Activated CD8-positive, alpha-beta memory T cell treated with anti-CD3 and anti-CD28 coated beads for 48 hours (primary cell): Measurements from ENCODE around the gene CCDC3.

Experiments
- DNase-seq, 3 experiments: peaks; one replicate each; pipeline ENCODE4 v3.0.0-alpha.2; 2020; ENCODE audit warnings: low read depth in 2 of 3, low spot score in 2 of 3

Gene CCDC3

DNA sequence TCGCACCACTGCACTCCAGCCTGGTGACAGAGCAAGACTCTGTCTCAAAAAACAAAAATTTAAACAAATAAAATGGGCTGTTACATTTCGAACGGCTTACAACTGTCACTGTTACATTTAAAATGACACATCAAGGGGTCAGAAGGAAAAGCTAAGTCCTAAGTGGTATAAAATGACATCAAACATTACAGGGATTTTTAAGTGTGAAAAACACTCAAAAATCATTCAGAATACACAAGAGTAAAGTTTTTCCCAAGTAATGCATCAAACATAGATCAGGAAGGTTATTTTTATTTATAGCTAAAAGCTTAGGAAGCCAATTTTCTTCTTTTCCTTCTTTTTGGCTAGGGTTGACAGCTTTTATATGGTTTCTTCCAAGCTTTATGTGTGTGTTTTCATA is 39.0 kb downstream of the CCDC3 start:
- no peak for DNase-seq

- no peak for DNase-seq
These were observed 39.9 kb downstream of the CCDC3 start for GRCh38 chr10:12961416-12962205.

- no peak for DNase-seq
These were observed 40.6 kb downstream of the CCDC3 start for GRCh38 chr10:12960941-12961340.

DNA sequence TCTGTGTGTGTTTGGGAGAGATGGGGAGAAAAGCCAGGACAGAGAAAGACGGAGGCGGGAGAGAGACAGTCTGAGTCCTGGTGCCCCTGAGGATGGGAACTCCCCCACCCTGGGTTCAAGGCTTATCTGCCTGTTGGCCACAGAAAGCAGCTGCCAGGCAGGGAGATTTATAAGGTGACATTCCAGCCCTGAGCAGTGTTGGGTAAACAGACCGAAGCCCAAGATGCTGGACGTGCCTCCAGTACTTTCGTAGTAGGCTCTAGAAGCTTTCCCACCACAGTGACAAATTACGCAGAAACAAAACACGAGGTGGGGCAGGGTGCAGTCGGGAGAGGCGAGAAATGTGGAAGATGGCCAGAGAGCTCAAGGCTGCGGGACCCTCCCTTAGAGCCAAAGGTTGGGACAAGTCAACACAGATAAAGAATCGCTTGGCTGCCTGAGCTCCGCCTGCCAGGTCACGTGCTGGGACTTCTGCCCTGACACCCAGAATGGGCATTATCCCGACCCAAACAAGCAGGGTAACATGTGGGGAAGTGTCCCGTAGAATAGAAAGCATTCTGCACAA is 41.1 kb downstream of the CCDC3 start:
- no peak for DNase-seq

DNA sequence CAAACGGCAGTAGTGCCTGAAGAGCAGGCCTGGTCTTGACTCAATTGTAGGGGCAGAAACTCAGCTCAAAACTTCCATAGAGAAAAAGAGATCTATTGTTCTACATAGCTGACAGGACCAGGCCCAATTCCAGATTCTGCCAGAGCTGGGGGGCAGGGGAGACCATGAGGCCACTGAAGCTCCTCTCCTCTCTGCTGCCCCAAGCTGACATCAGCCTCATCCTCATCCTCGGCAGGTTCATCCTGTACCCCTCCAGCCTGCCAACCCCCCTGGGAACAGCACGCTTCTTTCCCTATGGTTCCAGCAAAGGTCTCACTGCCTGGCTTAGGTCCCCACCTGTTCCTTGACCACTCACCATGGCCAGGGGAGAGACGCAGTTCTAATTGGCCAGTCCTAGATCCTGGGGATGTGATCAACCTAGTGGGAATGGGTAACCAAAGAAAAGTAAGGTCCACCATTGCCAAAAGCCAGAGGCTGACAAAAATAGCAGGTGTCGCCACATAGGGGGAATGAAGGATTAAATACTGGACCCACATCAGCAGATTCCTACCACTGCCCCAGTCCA is 42.9 kb downstream of the CCDC3 start:
- no peak for DNase-seq

- no peak for DNase-seq
These were observed 44.4 kb downstream of the CCDC3 start for GRCh38 chr10:12957081-12957480.

GRCh38 chr10:12954866-12955265 is 46.6 kb downstream of the CCDC3 start:
- no peak for DNase-seq

GRCh38 chr10:12950583-12951128 is 50.9 kb downstream of the CCDC3 start:
- DNase-seq: no peak

DNA sequence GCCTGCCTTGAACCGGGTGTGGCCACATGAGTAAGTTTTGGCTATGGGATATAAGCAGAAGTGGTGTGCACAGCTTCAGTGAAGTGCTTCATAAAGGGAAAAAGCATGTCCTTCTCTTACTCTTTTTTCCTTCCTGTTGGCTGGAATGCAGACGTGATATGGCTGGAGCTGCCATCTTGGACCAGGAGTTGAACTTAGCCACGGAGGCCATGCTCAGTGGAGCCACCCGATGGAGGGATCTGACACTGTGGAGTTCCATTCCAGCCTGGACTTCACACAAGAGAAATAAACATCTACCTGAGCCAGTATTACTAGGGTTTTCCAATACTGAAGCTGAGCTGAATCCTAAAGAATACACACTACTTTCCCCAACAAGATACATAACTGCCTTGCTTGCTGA is 52.3 kb downstream of the CCDC3 start:
- no peak for DNase-seq

GRCh38 chr10:12947741-12948140 is 53.8 kb downstream of the CCDC3 start:
- DNase-seq: no peak

GRCh38 chr10:12946372-12946771 is 55.1 kb downstream of the CCDC3 start:
- DNase-seq: no peak

GRCh38 chr10:12945690-12946359 is 55.7 kb downstream of the CCDC3 start:
- no peak for DNase-seq

- DNase-seq: no peak
These were observed 56.6 kb downstream of the CCDC3 start for GRCh38 chr10:12944931-12945330.

DNA sequence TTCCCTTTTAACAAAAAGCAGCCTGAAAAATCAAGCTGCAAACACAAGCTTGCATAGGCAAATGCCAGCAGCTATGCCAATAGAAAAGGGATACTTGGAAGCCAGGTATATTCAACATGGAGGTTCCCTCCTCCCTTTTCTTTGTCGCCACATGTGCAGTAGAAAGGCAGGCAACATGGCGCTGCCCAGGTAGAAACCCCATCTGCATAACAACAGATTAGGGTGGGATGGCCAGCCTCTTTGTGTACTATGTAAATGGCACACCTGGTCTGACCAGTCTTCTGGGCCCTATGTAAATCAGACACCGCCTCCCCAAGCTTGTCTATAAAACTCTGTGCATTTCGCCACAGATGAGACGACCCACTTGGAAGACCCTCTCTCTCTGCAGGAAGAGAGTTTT is 58.1 kb downstream of the CCDC3 start:
- no peak for DNase-seq

DNA sequence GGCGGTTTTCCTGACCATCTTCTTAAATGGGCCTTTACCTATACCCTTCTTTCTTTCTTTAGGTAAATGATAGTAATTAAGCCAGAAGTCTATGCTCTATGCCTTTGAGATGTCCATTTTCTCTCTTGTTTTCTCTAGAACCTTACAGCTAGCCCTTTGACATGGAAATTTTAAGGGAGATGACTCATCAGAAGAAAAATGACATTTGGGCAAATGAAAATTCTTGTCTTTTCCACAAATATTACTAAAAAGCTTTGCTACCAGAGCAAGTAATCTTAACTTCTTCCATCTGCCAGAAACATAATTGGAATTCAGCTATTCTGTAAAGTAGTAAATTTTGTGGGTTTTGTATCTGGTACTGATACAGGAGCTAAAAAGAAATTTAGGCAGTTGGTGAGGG is 59.5 kb downstream of the CCDC3 start:
- no peak for DNase-seq

GRCh38 chr10:12940791-12941190 is 60.7 kb downstream of the CCDC3 start:
- DNase-seq: no peak

DNA sequence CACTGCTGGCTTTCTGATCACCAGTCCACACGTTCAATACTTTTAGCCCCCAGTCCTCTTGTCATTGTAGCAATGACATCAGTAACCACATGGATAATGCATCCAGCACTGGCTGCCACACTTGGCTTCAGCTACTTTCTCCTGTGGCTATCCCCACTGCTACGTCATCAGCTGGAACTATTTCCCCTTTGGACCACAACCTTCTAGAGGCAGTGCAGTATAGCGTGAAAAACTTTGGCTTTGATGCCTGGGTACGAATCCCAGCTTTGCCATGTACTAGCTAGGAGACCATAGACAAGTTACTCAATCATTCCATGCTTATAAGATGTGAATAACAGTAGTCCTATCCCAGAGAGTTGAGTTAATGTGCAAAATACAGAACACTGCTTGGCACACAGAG is 63.2 kb downstream of the CCDC3 start:
- DNase-seq: no peak

DNA sequence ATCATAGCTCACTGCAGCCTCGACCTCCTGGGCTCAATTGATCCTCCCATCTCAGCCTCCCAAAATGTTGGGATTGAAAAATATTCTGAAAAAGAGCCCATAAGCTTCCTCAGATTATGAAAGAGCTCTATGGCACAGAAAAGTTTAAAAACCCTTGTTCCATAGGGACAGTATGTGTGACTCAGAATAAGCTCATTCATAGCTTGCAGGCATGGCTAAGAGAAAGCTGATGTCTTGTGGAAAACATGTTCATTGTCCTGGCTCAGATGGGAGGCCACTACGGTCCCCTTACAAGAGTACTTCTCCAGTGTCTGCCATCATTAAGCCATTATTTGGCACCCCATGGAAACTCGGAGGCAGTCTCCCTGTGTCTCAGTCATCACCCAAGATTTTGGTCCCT is 64.0 kb downstream of the CCDC3 start:
- no peak for DNase-seq

DNA sequence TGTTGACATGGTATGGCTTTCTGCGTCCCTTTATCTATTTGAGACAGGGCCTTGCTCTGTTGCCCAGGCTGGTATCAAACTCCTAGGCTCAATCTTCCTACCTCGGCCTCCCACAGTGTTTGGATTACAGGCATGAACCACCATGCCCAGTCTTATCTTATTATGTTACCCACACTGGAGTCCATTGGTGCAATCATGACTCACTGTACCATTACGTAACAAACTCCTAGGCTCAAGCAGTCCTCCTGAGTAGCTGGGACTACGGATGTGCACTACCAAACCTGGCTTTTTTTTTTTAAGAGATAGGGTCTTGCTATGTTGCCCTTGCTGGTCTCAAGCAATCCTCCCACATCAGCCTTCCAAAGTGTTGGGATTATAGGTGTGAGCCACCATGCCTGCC is 66.7 kb downstream of the CCDC3 start:
- no peak for DNase-seq

DNA sequence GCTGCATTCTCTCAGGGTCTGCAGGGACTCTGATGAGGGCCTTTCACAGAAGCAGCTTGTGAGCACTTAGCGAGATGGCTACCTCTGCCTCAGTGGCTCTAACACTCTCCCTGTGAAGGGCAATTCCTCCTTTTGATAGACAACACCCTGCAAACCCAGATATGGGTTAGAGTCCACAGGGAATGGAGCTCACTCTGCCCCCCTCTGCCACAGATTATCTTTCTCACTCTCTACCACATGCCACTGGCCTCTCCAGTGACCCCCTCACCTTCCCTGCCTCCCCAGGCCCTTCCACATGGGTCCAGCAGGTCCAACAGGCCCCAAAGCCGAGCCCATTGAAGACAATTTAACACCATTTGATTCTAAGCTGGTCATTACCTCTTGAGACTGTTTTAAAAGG is 72.1 kb downstream of the CCDC3 start:
- no peak for DNase-seq

DNA sequence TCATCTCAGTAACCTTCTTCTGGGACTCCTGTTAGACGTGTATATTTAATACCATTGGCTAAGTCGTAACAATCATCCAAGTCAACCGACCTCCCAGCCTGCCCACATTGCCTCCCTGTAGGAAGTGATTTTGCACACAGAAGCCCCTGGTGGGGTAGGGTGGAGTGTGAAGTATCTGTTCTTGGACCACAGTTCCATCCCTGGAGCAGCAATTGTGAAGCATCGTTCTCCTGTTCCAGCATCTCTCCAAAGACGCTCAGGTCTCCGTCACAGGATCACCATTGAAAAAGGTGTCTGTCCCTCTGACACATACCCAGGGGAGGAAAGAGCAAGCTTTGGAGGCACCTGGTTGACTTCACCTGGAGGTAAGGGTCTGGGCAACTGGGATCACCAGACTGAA is 72.9 kb downstream of the CCDC3 start:
- DNase-seq: no peak

- DNase-seq: no peak
These were observed 73.6 kb downstream of the CCDC3 start for GRCh38 chr10:12927896-12928295.
